Calu3 (cell line): Measurements from ENCODE around the gene KRT80. TPM values are rescaled to one million over a fixed set of nuclear protein-coding genes. Genes with fewer than 3 reads are reported as not detected.

Source experiments
- BruUV-seq: library from RNA; stranded (reverse); fragments of 400-500 nt; replicated peaks from 2 replicates; lab custom pipeline; 2021; lab: Mats Ljungman, UMichigan
- CTCF ChIA-PET: fragments of 300-600 bp; sonication (Branson Sonifier 250); formaldehyde crosslinking; loops from one replicate; lab custom pipeline; 2022; ENCODE audit warnings: antibody characterized with exemption; lab: Charles Lee
- DNase-seq: peaks from one replicate; pipeline ENCODE4 v3.0.0; 2022
- H3K27ac Mint-ChIP-seq: one replicate; pipeline ENCODE4 v1.8.0; 2022; ENCODE audit warnings: mixed read lengths; ENCODE audit not compliant: unreplicated experiment
- H3K27me3 Mint-ChIP-seq: one replicate; pipeline ENCODE4 v1.8.0; 2022; ENCODE audit warnings: mixed read lengths; ENCODE audit not compliant: unreplicated experiment
- H3K36me3 Mint-ChIP-seq: one replicate; pipeline ENCODE4 v1.8.0; 2022; ENCODE audit warnings: mild to moderate bottlenecking, moderate library complexity, mixed read lengths; ENCODE audit not compliant: insufficient read depth, unreplicated experiment
- H3K4me1 Mint-ChIP-seq: one replicate; pipeline ENCODE4 v1.8.0; 2022; ENCODE audit warnings: mild to moderate bottlenecking, low read depth, mixed read lengths; ENCODE audit not compliant: unreplicated experiment
- H3K4me3 Mint-ChIP-seq: one replicate; pipeline ENCODE4 v1.8.0; 2022; ENCODE audit warnings: mild to moderate bottlenecking, low read depth, moderate library complexity, mixed read lengths; ENCODE audit not compliant: unreplicated experiment
- H3K9me3 Mint-ChIP-seq: one replicate; pipeline ENCODE4 v1.8.0; 2022; ENCODE audit warnings: low read depth, mixed read lengths; ENCODE audit not compliant: unreplicated experiment
- CTCF ChIP-seq: fragments of 200-600 bp; IDR thresholded peaks from one replicate; pipeline ENCODE4 v1.8.0; 2022; ENCODE audit warnings: antibody characterized with exemption; ENCODE audit not compliant: unreplicated experiment
- intact Hi-C: fragments of 100-400 bp; cut with micrococcal nuclease; formaldehyde crosslinking; loops from one replicate; pipeline ENCODE4 v1.10.0; 2022; ENCODE audit not compliant: unreplicated experiment
- total RNA-seq: library from RNA; stranded (reverse); gene quantifications from 2 replicates; pipeline ENCODE4 v1.2.3, GENCODE V29; 2022

KRT80 gene
- total RNA-seq, 1 experiment from 2014 or later = 45.5 TPM

GRCh38 chr12:52181746-52182145 lies 10.1 kb downstream of the KRT80 start:
- Mint-ChIP-seq H3K27ac (no peak overlapping the region), H3K36me3 (peaks cover 60% of the 10 kb centered on the region), H3K4me3 (no peak overlapping the region), H3K4me1 (peaks cover 24% of the 10 kb centered on the region), H3K27me3 (no peaks in the 10 kb centered on the region), H3K9me3 (no peaks in the 10 kb centered on the region)
- BruUV-seq = no TSS peak
- DNase-seq = no peak
- intact Hi-C loops = no loop called here
- CTCF ChIA-PET = interaction anchor here (0.6 kb wide), 1 partner anchor 31 kb away, joined by 3 read pairs; no protein-coding TSS in a partner anchor
- no peak for TF ChIP-seq CTCF

- no peak for DNase-seq
- intact Hi-C loops = no loop called here
- H3K27me3 Mint-ChIP-seq = no peaks in the 10 kb centered on the region
- H3K4me1 Mint-ChIP-seq = peaks cover 18% of the 10 kb centered on the region
- CTCF ChIA-PET = no interaction called here
- H3K36me3 Mint-ChIP-seq = peaks cover 62% of the 10 kb centered on the region
- BruUV-seq = no TSS peak
- no peak for TF ChIP-seq CTCF
- no peak overlapping the region for H3K4me3 Mint-ChIP-seq
- no peaks in the 10 kb centered on the region for H3K9me3 Mint-ChIP-seq
- no peak overlapping the region for H3K27ac Mint-ChIP-seq
These were observed 10.7 kb downstream of the KRT80 start for GRCh38 chr12:52180971-52181628.

GRCh38 chr12:52179396-52179973 lies 12.3 kb downstream of the KRT80 start:
- DNase-seq = no peak
- H3K36me3 Mint-ChIP-seq = peaks cover 59% of the 10 kb centered on the region

GRCh38 chr12:52178984-52179383 lies 12.8 kb downstream of the KRT80 start:
- CTCF ChIA-PET = no interaction called here
- DNase-seq = no peak
- intact Hi-C loops = no loop called here
- Mint-ChIP-seq H3K4me3 (no peak overlapping the region), H3K4me1 (no peaks in the 10 kb centered on the region), H3K36me3 (peaks cover 61% of the 10 kb centered on the region), H3K27me3 (no peaks in the 10 kb centered on the region), H3K27ac (no peak overlapping the region), H3K9me3 (no peaks in the 10 kb centered on the region)
- TF ChIP-seq CTCF = no peak
- no TSS peak for BruUV-seq

More at GRCh38 chr12:52179396-52179973, 12.3 kb downstream of the KRT80 start:
- Mint-ChIP-seq H3K4me1 (peaks cover 1% of the 10 kb centered on the region), H3K27ac (no peak overlapping the region), H3K4me3 (no peak overlapping the region), H3K27me3 (no peaks in the 10 kb centered on the region), H3K9me3 (no peaks in the 10 kb centered on the region)
- intact Hi-C loops = no loop called here
- no TSS peak for BruUV-seq
- CTCF ChIA-PET = no interaction called here
- TF ChIP-seq CTCF = no peak
